Measurements from ENCODE around the gene CTNND2. TPM values are rescaled to one million over a fixed set of nuclear protein-coding genes. Genes with fewer than 3 reads are reported as not detected.
"Not testable (repeated sequence)": the region's sequence is repeated elsewhere in the genome, so short reads cannot be mapped to it uniquely, and the experiment has no call there.

The CTNND2 gene
- polyA plus RNA-seq, 4 donors, result 0.68 to 2.9 (median 2.2) TPM

- DNase-seq (ENCODE audit: low read depth in 4 of 4, low spot score in 3 of 4), result no peak
Measured at GRCh38 chr5:11355491-11355890, 548.8 kb downstream of the CTNND2 start.

- DNase-seq (ENCODE audit: low read depth in 4 of 4, low spot score in 3 of 4), result no peak
Measured at GRCh38 chr5:11346336-11346735, 557.9 kb downstream of the CTNND2 start.

- no peak for DNase-seq (ENCODE audit: low read depth in 4 of 4, low spot score in 3 of 4)
Measured at GRCh38 chr5:11335881-11336760, 568.1 kb downstream of the CTNND2 start.

- DNase-seq (ENCODE audit: low read depth in 4 of 4, low spot score in 3 of 4), result no peak
Measured at GRCh38 chr5:11334404-11334803, 569.8 kb downstream of the CTNND2 start.

GRCh38 chr5:11329679-11330078 is 574.6 kb downstream of the CTNND2 start:
- DNase-seq (ENCODE audit: low read depth in 4 of 4, low spot score in 3 of 4), result no peak

- peak; percentile 35 to 48 (median 36) for DNase-seq (ENCODE audit: low read depth in 4 of 4, low spot score in 3 of 4)
Measured at GRCh38 chr5:11324521-11325289, 579.5 kb downstream of the CTNND2 start.

GRCh38 chr5:11323761-11324160 is 580.5 kb downstream of the CTNND2 start:
- no peak for DNase-seq (ENCODE audit: low read depth in 4 of 4, low spot score in 3 of 4)

GRCh38 chr5:11322133-11322532 is 582.1 kb downstream of the CTNND2 start:
- no peak for DNase-seq (ENCODE audit: low read depth in 4 of 4, low spot score in 3 of 4)

GRCh38 chr5:11319836-11320580 is 584.2 kb downstream of the CTNND2 start:
- no peak for DNase-seq (ENCODE audit: low read depth in 4 of 4, low spot score in 3 of 4)

- not testable (repeated sequence) for DNase-seq (ENCODE audit: low read depth in 4 of 4, low spot score in 3 of 4)
Measured at GRCh38 chr5:11313694-11314093, 590.6 kb downstream of the CTNND2 start.

GRCh38 chr5:11311731-11312130 is 592.5 kb downstream of the CTNND2 start:
- no peak for DNase-seq (ENCODE audit: low read depth in 4 of 4, low spot score in 3 of 4)

- no peak for DNase-seq (ENCODE audit: low read depth in 4 of 4, low spot score in 3 of 4)
Measured at GRCh38 chr5:11311272-11311671, 593.0 kb downstream of the CTNND2 start.

- DNase-seq (ENCODE audit: low read depth in 4 of 4, low spot score in 3 of 4), result no peak
Measured at GRCh38 chr5:11310158-11310557, 594.1 kb downstream of the CTNND2 start.

- DNase-seq (ENCODE audit: low read depth in 4 of 4, low spot score in 3 of 4), result no peak
Measured at GRCh38 chr5:11306365-11306764, 597.9 kb downstream of the CTNND2 start.

GRCh38 chr5:11305245-11305644 is 599.0 kb downstream of the CTNND2 start:
- no peak for DNase-seq (ENCODE audit: low read depth in 4 of 4, low spot score in 3 of 4)

GRCh38 chr5:11304641-11305040 is 599.6 kb downstream of the CTNND2 start:
- no peak for DNase-seq (ENCODE audit: low read depth in 4 of 4, low spot score in 3 of 4)

- DNase-seq (ENCODE audit: low read depth in 4 of 4, low spot score in 3 of 4), result no peak
Measured at GRCh38 chr5:11302663-11303062, 601.6 kb downstream of the CTNND2 start.

GRCh38 chr5:11301171-11301570 is 603.1 kb downstream of the CTNND2 start:
- DNase-seq (ENCODE audit: low read depth in 4 of 4, low spot score in 3 of 4), result no peak

- no peak for DNase-seq (ENCODE audit: low read depth in 4 of 4, low spot score in 3 of 4)
Measured at GRCh38 chr5:11300736-11301135, 603.5 kb downstream of the CTNND2 start.

GRCh38 chr5:11298877-11299276 is 605.4 kb downstream of the CTNND2 start:
- DNase-seq (ENCODE audit: low read depth in 4 of 4, low spot score in 3 of 4), result no peak

- DNase-seq (ENCODE audit: low read depth in 4 of 4, low spot score in 3 of 4), result no peak
Measured at GRCh38 chr5:11293523-11293922, 610.7 kb downstream of the CTNND2 start.
